ENCODE data around the gene ALX3.

ALX3 gene

DNA sequence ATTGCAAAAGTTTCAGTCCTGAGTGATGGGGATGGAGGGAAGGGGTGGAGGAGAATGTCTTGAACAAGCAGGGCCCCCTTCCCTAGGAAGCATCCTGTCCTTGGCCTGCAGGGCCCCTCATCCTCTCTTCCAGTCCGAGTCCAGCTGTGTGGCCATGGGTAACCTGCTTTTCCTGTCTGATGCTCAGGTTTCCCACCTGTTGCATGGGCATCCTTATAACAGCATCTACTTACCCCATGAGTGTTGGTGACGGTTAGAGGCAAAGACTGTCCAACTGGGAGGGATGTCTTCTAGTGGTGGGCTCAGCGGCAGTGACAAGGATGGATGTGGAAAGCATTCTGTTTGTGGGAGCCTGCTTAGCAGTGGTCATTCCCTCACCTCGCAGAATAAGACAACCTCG is 43.7 kb upstream of the ALX3 start:
- TF ChIP-seq SIN3A (IDR thresholded peaks at IDR 0.05; ENCODE audit: borderline replicate concordance, insufficient read depth, low read length) (no peak), POLR2AphosphoS5 (IDR thresholded peaks at IDR 0.05; ENCODE audit: low read depth, low read length) (no peak), FOXP2 (optimal IDR thresholded peaks at IDR 0.05; ENCODE audit: borderline replicate concordance, extremely low read depth, extremely low read length, insufficient read depth) (no peak), TAF1 (IDR thresholded peaks at IDR 0.05; ENCODE audit: borderline replicate concordance, insufficient read depth, low read length) (no peak)
- TF ChIP-seq, protein P1, sequence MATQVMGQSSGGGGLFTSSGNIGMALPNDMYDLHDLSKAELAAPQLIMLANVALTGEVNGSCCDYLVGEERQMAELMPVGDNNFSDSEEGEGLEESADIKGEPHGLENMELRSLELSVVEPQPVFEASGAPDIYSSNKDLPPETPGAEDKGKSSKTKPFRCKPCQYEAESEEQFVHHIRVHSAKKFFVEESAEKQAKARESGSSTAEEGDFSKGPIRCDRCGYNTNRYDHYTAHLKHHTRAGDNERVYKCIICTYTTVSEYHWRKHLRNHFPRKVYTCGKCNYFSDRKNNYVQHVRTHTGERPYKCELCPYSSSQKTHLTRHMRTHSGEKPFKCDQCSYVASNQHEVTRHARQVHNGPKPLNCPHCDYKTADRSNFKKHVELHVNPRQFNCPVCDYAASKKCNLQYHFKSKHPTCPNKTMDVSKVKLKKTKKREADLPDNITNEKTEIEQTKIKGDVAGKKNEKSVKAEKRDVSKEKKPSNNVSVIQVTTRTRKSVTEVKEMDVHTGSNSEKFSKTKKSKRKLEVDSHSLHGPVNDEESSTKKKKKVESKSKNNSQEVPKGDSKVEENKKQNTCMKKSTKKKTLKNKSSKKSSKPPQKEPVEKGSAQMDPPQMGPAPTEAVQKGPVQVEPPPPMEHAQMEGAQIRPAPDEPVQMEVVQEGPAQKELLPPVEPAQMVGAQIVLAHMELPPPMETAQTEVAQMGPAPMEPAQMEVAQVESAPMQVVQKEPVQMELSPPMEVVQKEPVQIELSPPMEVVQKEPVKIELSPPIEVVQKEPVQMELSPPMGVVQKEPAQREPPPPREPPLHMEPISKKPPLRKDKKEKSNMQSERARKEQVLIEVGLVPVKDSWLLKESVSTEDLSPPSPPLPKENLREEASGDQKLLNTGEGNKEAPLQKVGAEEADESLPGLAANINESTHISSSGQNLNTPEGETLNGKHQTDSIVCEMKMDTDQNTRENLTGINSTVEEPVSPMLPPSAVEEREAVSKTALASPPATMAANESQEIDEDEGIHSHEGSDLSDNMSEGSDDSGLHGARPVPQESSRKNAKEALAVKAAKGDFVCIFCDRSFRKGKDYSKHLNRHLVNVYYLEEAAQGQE (IDR thresholded peaks at IDR 0.05; ENCODE audit: insufficient read depth in 1 of 2, low read depth in 2 of 2, low read length in 2 of 2) = no peak

DNA sequence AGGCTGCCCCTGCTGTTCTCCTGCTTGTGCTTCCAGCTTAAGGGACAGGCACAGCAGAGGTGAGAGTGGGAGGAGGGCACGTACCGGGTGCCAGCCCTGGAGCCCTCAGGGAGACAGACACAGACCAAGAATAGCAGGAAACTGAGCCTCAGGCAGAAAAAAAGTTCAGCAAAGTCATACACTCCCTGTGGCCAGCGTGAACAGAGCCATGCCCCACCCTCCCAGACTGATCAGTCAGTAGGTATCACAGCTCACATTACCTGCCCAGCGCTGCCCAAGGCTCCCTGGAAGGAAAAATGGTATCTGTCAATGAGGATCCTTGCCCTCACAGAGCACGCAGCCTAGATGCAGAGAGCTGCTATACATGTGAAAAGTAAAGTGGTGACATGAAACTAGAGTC is 43.1 kb upstream of the ALX3 start:
- TF ChIP-seq, protein P1 (IDR thresholded peaks at IDR 0.05; ENCODE audit: insufficient read depth in 1 of 2, low read depth in 2 of 2, low read length in 2 of 2) = no peak
- TF ChIP-seq SIN3A (IDR thresholded peaks at IDR 0.05; ENCODE audit: borderline replicate concordance, insufficient read depth, low read length) = no peak
- no peak for TF ChIP-seq POLR2AphosphoS5 (IDR thresholded peaks at IDR 0.05; ENCODE audit: low read depth, low read length)

DNA sequence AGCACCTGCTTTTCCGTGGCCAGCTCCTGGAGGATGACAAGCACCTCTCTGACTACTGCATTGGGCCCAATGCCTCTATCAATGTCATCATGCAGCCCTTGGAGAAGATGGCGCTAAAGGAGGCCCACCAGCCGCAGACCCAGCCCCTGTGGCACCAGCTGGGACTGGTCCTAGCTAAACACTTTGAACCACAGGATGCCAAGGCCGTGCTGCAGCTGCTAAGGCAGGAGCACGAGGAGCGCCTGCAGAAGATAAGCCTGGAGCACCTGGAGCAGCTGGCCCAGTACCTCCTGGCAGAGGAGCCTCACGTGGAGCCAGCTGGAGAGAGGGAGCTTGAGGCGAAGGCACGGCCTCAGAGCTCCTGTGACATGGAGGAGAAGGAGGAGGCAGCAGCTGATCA is 42.2 kb upstream of the ALX3 start:
- no peak for TF ChIP-seq FOXP2 (optimal IDR thresholded peaks at IDR 0.05; ENCODE audit: borderline replicate concordance, extremely low read depth, extremely low read length, insufficient read depth)

- TF ChIP-seq SIN3A (IDR thresholded peaks at IDR 0.05; ENCODE audit: borderline replicate concordance, insufficient read depth, low read length) (no peak), FOXP2 (optimal IDR thresholded peaks at IDR 0.05; ENCODE audit: borderline replicate concordance, extremely low read depth, extremely low read length, insufficient read depth) (no peak), TAF1 (IDR thresholded peaks at IDR 0.05; ENCODE audit: borderline replicate concordance, insufficient read depth, low read length) (no peak), POLR2AphosphoS5 (IDR thresholded peaks at IDR 0.05; ENCODE audit: low read depth, low read length) (no peak)
These were observed 41.7 kb upstream of the ALX3 start, which contains the start of gene UBL4B for GRCh38 chr1:110112143-110112542. UBL4B (plus strand) TSS chr1:110112443; CDS start chr1:110112535, 92 bp downstream.

DNA sequence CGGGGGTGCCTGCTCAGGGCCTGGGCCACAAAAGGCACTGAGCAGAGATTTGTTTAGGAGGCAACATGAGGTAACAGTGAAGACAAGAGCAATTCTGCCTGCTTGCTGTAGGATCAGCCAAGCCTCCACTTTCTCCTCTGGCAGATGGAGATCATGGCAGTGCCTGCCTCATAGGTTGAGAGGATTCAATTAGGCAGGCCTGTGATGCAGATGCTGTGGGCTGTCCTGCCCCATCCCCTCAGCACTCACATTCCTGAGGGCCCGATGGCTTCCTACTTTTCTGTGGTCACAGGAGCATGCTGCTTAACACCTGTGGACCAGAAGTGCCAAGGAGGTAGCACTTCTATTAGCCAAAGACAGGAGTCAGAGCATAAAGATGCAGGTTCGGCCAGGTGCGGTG is 40.6 kb upstream of the ALX3 start:
- TF ChIP-seq, protein P1 (IDR thresholded peaks at IDR 0.05; ENCODE audit: insufficient read depth in 1 of 2, low read depth in 2 of 2, low read length in 2 of 2) = no peak
- TF ChIP-seq TAF1 (IDR thresholded peaks at IDR 0.05; ENCODE audit: borderline replicate concordance, insufficient read depth, low read length) = no peak
- no peak for TF ChIP-seq SIN3A (IDR thresholded peaks at IDR 0.05; ENCODE audit: borderline replicate concordance, insufficient read depth, low read length)
- no peak for TF ChIP-seq FOXP2 (optimal IDR thresholded peaks at IDR 0.05; ENCODE audit: borderline replicate concordance, extremely low read depth, extremely low read length, insufficient read depth)
- no peak for TF ChIP-seq POLR2AphosphoS5 (IDR thresholded peaks at IDR 0.05; ENCODE audit: low read depth, low read length)

- TF ChIP-seq, protein P1 (IDR thresholded peaks at IDR 0.05; ENCODE audit: insufficient read depth in 1 of 2, low read depth in 2 of 2, low read length in 2 of 2) = no peak
These were observed 37.5 kb upstream of the ALX3 start for GRCh38 chr1:110107867-110108469.

Data from PFSK-1 (cell line).